ENCODE results near the gene TBC1D17. TPM values are rescaled to one million over a fixed set of nuclear protein-coding genes. Genes with fewer than 3 reads are reported as not detected.
"Not testable (repeated sequence)": the region's sequence is repeated elsewhere in the genome, so short reads cannot be mapped to it uniquely, and the experiment has no call there.

TBC1D17 gene
- total RNA-seq, 4 donors from 2014 or later, result 15.6 to 24.9 (median 22.3) TPM

- no peak for DNase-seq (ENCODE audit: low spot score)
- TF ChIP-seq, protein P1, sequence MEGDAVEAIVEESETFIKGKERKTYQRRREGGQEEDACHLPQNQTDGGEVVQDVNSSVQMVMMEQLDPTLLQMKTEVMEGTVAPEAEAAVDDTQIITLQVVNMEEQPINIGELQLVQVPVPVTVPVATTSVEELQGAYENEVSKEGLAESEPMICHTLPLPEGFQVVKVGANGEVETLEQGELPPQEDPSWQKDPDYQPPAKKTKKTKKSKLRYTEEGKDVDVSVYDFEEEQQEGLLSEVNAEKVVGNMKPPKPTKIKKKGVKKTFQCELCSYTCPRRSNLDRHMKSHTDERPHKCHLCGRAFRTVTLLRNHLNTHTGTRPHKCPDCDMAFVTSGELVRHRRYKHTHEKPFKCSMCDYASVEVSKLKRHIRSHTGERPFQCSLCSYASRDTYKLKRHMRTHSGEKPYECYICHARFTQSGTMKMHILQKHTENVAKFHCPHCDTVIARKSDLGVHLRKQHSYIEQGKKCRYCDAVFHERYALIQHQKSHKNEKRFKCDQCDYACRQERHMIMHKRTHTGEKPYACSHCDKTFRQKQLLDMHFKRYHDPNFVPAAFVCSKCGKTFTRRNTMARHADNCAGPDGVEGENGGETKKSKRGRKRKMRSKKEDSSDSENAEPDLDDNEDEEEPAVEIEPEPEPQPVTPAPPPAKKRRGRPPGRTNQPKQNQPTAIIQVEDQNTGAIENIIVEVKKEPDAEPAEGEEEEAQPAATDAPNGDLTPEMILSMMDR (IDR thresholded peaks at IDR 0.05), result no peak
- ATAC-seq (ENCODE audit: low FRiP score), result no peak
Observed at GRCh38 chr19:49924004-49924880, 46.7 kb downstream of the TBC1D17 start.

- DNase-seq (ENCODE audit: low spot score); ATAC-seq (ENCODE audit: low FRiP score): not testable (repeated sequence)
Observed at GRCh38 chr19:49924881-49925210, 47.3 kb downstream of the TBC1D17 start.

DNA sequence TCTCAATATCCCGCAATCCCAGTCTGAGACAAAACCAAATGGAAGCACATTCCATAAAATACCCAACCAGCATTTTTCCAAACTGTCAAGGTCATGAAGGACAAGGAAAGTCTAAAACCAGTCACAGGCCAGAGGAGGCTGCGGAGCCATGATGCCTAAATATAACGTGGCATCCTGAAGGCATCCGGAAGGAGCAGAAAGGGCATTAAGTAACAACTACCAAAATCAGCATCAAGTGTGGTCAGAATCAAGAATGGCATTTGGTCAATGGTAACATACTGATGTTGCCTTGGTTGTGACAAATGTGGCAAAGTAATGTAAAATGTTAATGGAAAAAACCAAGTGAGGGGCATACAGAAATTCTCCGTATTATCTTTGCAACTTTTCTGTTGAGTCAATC is 48.0 kb downstream of the TBC1D17 start:
- ATAC-seq (ENCODE audit: low FRiP score) (no peak), DNase-seq (ENCODE audit: low spot score) (no peak)
- TF ChIP-seq, protein P1 (IDR thresholded peaks at IDR 0.05), result no peak

GRCh38 chr19:49926515-49926914 is 49.0 kb downstream of the TBC1D17 start:
- TF ChIP-seq, protein P1 (IDR thresholded peaks at IDR 0.05), result no peak
- no peak for DNase-seq (ENCODE audit: low spot score)

DNA sequence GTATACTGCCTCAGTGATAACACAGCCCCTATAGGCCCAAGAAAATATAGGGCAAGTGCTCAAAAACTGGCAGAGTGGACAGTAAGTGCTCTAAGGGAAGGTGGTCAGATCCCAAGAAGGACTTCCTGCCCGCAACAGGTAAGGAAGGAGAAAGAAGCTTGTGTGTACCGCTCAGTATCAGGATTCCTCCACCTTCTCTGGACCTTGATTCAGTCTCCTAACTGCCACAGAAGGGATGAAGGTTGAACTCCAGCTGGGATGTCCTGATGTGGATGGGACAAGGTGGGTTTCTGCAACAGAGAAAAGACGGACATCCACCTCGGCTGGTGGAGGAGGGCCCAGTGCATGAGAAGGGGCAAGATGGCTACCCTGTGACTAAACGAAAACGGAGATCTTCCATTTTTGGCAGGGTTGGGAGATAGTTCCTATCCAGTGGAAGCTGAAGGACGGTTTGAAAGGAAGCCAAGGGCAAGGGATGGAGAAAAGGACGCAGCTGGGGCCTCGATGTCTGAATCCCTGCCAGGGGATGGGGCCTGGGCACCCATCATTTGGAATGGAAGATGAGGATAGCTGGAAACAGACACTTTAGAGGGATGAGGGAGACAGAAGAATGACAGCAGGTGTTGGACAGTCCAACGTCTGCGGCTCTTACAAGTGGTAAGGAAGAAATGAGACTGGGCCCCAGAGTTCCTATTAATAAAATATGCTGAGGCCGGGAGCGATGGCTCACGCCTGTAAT is 50.2 kb downstream of the TBC1D17 start:
- DNase-seq (ENCODE audit: low spot score), result no peak

More at GRCh38 chr19:49926515-49926914, 49.0 kb downstream of the TBC1D17 start:
- ATAC-seq (ENCODE audit: low FRiP score), result no peak

DNA sequence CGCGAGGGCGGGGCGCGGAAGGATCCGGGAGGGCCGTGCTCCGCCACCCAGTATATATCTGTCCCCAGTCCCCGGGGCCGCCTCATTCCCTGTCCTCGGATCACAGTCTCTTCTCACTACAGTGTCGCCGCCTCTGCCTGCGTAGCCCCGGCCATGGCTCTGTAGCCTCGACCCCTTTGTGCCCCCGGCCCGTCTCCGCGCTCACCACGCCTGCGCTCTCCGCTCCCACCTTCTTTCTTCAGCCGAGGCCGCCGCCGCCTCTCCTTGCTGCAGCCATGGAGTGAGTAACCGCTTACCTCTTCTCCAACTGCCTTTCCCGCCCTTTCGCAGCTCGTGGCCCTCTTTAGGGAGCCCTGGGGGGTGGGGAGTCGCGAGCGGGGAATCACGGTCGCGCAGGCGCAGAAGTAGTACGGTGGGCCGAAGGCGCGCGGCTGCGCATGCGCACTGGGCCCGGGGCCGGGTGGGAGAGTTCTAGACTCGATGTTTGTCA is 51.7 kb downstream of the TBC1D17 start, which contains the start of the genes ATF5 and NUP62:
Gene ATF5, plus strand, starts transcription at position 85 of the 490 bp plus-strand sequence. CDS start 1,646 bp downstream, outside the sequence.
Gene NUP62, minus strand, starts transcription at position 384 of the 490 bp plus-strand sequence. CDS start 19,697 bp downstream, outside the sequence.
- TF ChIP-seq, protein P1 (IDR thresholded peaks at IDR 0.05), result no peak
- DNase-seq (ENCODE audit: low spot score), result peak; percentile 82
- ATAC-seq (ENCODE audit: low FRiP score), result peak; percentile 67

More for the DNA sequence above, 50.2 kb downstream of the TBC1D17 start:
- no peak for ATAC-seq (ENCODE audit: low FRiP score)
- TF ChIP-seq, protein P1 (IDR thresholded peaks at IDR 0.05), result no peak
